Smooth muscle cell (in vitro differentiated cells): ENCODE data around the gene FAM43A. TPM values are rescaled to one million over a fixed set of nuclear protein-coding genes. Genes with fewer than 3 reads are reported as not detected.

Source experiments
- DNase-seq: peaks from one replicate; lab custom pipeline; 2025; ENCODE audit not compliant: unreplicated experiment; lab: John Stamatoyannopoulos, UW
- H2AFZ ChIP-seq: fragments of 200-600 bp; sonication (generic); 2 replicates; pipeline ENCODE4 v1.6.0; 2016; ENCODE audit warnings: antibody characterized with exemption, low read depth, mild to moderate bottlenecking
- H3F3A ChIP-seq: fragments of 200-600 bp; sonication (generic); 2 replicates; pipeline ENCODE4 v1.6.0; 2017; ENCODE audit warnings: antibody characterized with exemption, low read depth
- H3K27ac ChIP-seq: fragments of 200-600 bp; sonication (generic); 2 replicates; pipeline ENCODE4 v1.5.1; 2016; ENCODE audit warnings: low read depth, mild to moderate bottlenecking
- H3K27me3 ChIP-seq: fragments of 200-600 bp; sonication (generic); 2 replicates; pipeline ENCODE4 v1.6.1; 2016; ENCODE audit warnings: low read depth, mild to moderate bottlenecking
- H3K36me3 ChIP-seq: fragments of 200-600 bp; sonication (generic); 2 replicates; pipeline ENCODE4 v1.5.1; 2016; ENCODE audit warnings: low read depth
- H3K4me1 ChIP-seq: fragments of 200-600 bp; sonication (generic); 2 replicates; pipeline ENCODE4 v1.5.1; 2016; ENCODE audit warnings: low read depth
- H3K4me2 ChIP-seq: fragments of 200-600 bp; sonication (generic); 2 replicates; pipeline ENCODE4 v1.6.0; 2016; ENCODE audit warnings: mild to moderate bottlenecking
- H3K4me3 ChIP-seq: fragments of 200-600 bp; sonication (generic); 2 replicates; pipeline ENCODE4 v1.5.1; 2016; ENCODE audit warnings: mild to moderate bottlenecking
- H3K79me2 ChIP-seq: fragments of 200-600 bp; sonication (generic); 2 replicates; pipeline ENCODE4 v1.6.0; 2016; ENCODE audit warnings: low read depth, mild to moderate bottlenecking
- H3K9ac ChIP-seq: fragments of 200-600 bp; sonication (generic); 2 replicates; pipeline ENCODE4 v1.6.0; 2016; ENCODE audit warnings: low read depth
- H3K9me3 ChIP-seq: fragments of 200-600 bp; sonication (generic); replicated peaks from 2 replicates; pipeline ENCODE4 v1.5.1; 2016; ENCODE audit warnings: low read depth
- H4K20me1 ChIP-seq: fragments of 200-600 bp; sonication (generic); 2 replicates; pipeline ENCODE4 v1.6.0; 2016; ENCODE audit warnings: low read depth
- WGBS: methylation state at CpG from one replicate; pipeline ENCODE4 v1.1.7; 2016; ENCODE audit warnings: low lambda C conversion rate; 5-methylcytosine and 5-hydroxymethylcytosine counted together
- polyA plus RNA-seq: library from polyadenylated mRNA; unstranded; fragments of >200 nt; fragmentation: Nextera tagmentation; extraction: Ambion mirVana; gene quantifications from 2 replicates; pipeline ENCODE4 v1.2.1, GENCODE V29; 2016
- small RNA-seq: library from RNA; depleted of rRNA; stranded (forward); fragments of <200 nt; gene quantifications from one replicate; pipeline ENCODE3, GENCODE V24; 2014
- total RNA-seq: library from RNA; depleted of rRNA; stranded (reverse); fragments of >200 nt; gene quantifications from 2 replicates; pipeline ENCODE4 v1.2.3, GENCODE V29; 2014
- TF ChIP-seq, protein P1 (sequence below): fragments of 200-600 bp; sonication (generic); IDR thresholded peaks from 2 replicates; pipeline ENCODE4 v1.5.1; 2017; ENCODE audit warnings: borderline replicate concordance, mild to moderate bottlenecking, antibody characterized with exemption; ENCODE audit not compliant: insufficient read depth, poor library complexity, severe bottlenecking

Gene FAM43A
- total and polyA plus RNA-seq, 2 experiments from 2014 or later = 19.0 to 73.4 TPM

DNA sequence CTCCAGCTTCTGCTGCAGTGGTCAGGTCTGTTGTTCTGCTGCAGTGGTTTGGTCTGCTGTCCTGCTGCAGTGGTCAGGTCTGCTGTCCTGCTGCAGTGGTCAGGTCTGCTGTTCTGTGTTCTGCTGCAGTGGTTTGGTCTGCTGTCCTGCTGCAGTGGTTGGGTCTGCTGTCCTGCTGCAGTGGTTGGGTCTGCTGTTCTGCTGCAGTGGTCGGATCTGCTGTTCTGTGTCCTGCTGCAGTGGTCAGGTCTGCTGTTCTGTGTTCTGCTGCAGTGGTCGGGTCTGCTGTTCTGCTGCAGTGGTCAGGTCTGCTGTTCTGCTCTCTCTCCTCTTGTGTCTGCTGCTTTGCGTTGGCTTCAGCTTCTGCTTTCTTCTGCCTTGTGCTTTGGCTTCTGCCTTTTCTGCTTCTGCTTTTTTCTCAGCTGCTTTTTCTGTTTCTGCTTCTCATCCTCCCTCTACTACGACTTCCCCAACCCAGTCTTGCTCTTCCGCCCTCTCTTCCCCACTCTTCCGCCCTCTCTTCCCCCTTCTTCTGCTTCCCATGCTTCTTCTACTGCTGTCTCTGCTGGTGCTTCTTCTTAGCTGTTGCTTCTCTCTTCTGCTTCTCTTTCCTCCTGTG is 50.7 kb downstream of the FAM43A start:
- H3K9ac ChIP-seq = no peak overlapping the region
- peaks cover 5% of the 10 kb centered on the region for H3K4me1 ChIP-seq
- TF ChIP-seq, protein P1, sequence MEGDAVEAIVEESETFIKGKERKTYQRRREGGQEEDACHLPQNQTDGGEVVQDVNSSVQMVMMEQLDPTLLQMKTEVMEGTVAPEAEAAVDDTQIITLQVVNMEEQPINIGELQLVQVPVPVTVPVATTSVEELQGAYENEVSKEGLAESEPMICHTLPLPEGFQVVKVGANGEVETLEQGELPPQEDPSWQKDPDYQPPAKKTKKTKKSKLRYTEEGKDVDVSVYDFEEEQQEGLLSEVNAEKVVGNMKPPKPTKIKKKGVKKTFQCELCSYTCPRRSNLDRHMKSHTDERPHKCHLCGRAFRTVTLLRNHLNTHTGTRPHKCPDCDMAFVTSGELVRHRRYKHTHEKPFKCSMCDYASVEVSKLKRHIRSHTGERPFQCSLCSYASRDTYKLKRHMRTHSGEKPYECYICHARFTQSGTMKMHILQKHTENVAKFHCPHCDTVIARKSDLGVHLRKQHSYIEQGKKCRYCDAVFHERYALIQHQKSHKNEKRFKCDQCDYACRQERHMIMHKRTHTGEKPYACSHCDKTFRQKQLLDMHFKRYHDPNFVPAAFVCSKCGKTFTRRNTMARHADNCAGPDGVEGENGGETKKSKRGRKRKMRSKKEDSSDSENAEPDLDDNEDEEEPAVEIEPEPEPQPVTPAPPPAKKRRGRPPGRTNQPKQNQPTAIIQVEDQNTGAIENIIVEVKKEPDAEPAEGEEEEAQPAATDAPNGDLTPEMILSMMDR = no peak
- no peaks in the 10 kb centered on the region for H3K36me3 ChIP-seq
- no peak for DNase-seq
- peaks cover 15% of the 10 kb centered on the region for H3F3A ChIP-seq
- H3K79me2 ChIP-seq = no peaks in the 10 kb centered on the region
- H3K27me3 ChIP-seq = peaks cover 7% of the 10 kb centered on the region
- no peak overlapping the region for H3K4me2 ChIP-seq
- H3K4me3 ChIP-seq = no peak overlapping the region
- WGBS = 87% methylated on average over 6 of the region's 6 CpGs
- no peak overlapping the region for H2AFZ ChIP-seq
- no peaks in the 10 kb centered on the region for H4K20me1 ChIP-seq
- H3K27ac ChIP-seq = no peak overlapping the region
- H3K9me3 ChIP-seq = no peaks in the 10 kb centered on the region

DNA sequence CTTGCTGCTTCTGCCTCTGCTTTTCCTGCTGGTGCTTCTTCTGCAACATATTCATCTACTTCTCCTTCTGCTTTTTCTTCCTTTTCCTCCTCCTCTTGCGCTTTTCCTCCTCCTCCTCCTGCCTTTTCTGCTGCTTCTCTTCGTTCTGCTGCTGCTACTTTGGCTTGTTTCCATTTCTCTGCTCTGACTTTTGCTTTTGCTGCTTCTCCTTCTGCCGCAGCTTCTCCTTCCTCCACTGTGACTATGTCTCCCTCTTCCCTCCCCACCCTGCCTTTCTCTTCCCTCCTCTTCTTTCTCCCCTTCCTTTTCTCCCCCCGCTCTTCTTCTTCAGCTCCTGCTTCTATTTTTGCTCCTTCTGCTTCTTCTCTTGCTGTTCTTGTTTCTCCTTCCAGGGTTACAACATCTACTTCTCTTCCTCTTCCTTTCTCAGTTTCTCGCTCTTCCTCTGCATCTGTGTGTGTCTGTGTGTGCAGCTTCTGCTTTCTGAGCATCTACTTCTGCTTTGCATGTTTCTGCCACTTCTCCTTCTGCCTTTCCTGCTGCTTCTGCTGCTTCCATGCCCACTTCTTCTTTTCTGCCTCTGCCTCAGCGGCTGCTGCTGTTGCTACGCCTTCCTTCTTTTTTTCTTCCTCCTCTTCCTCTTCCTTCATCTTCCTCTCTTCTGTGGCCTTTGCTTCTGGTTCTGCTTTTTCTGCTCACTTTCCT is 51.4 kb downstream of the FAM43A start:
- Histone ChIP-seq H3K9ac (no peak overlapping the region), H3F3A (peaks cover 15% of the 10 kb centered on the region), H3K27me3 (peaks cover 7% of the 10 kb centered on the region), H3K4me1 (peaks cover 5% of the 10 kb centered on the region), H3K36me3 (no peaks in the 10 kb centered on the region), H3K4me2 (no peak overlapping the region), H3K9me3 (no peaks in the 10 kb centered on the region), H2AFZ (peak overlapping the region; percentile 37), H3K27ac (no peak overlapping the region), H3K4me3 (no peak overlapping the region), H3K79me2 (no peaks in the 10 kb centered on the region), H4K20me1 (no peaks in the 10 kb centered on the region)
- WGBS = 92% methylated on average over 7 of the region's 7 CpGs
- TF ChIP-seq, protein P1 = no peak
- DNase-seq = no peak

Small RNA genes lying within 50 kb of the gene (small RNA-seq; reads per million reads assigned to genes)
- gene AC046143.2 = not detected

Other genes with a start within 250 kb of the FAM43A start
- gene ATP13A3, start 198.9 kb upstream of the FAM43A start, total RNA-seq = 65.3 and 128 TPM in 2 replicates
- gene ATP13A3, start 198.9 kb upstream of the FAM43A start, polyA plus RNA-seq = 13.0 and 13.5 TPM in 2 replicates
- 4.2 and 12.7 TPM in 2 replicates for gene TMEM44, start 52.5 kb upstream of the FAM43A start, total RNA-seq
- 18.4 and 19.4 TPM in 2 replicates for gene TMEM44, start 52.5 kb upstream of the FAM43A start, polyA plus RNA-seq
- gene LSG1, start 13.7 kb upstream of the FAM43A start, total RNA-seq = 29.0 and 29.1 TPM in 2 replicates
- gene LSG1, start 13.7 kb upstream of the FAM43A start, polyA plus RNA-seq = 14.0 and 19.8 TPM in 2 replicates